Tibial nerve (tissue), 4 donors: Measurements from ENCODE around the gene LRRC8C. TPM values are rescaled to one million over a fixed set of nuclear protein-coding genes. Genes with fewer than 3 reads are reported as not detected.

Experiments
- DNase-seq, 2 donors: peaks; one replicate each; pipeline ENCODE4 v3.0.0-alpha.2; 2019; ENCODE audit warnings: low spot score in 2 of 2
- H3K27ac ChIP-seq, 4 donors: fragments of 200-600 bp; sonication (generic) in 3 of 4; one replicate each; pipeline ENCODE4 v1.5.1; 2017 to 2019; ENCODE audit warnings: mild to moderate bottlenecking in 1 of 4
- H3K27me3 ChIP-seq, 2 donors: fragments of 200-600 bp; sonication (generic) in 1 of 2; one replicate each; pipeline versions ENCODE4 v1.5.1 to v1.6.0; 2017 to 2019
- H3K36me3 ChIP-seq, 3 donors: fragments of 200-600 bp; sonication (generic); one replicate each; pipeline ENCODE4 v1.5.1; 2018 to 2019
- H3K4me1 ChIP-seq, 4 donors: fragments of 200-600 bp; sonication (generic) in 3 of 4; one replicate each; pipeline ENCODE4 v1.5.1; 2017 to 2019
- H3K4me3 ChIP-seq, 4 donors: fragments of 200-600 bp; sonication (generic) in 3 of 4; one replicate each; pipeline ENCODE4 v1.5.1; 2017 to 2019; ENCODE audit warnings: mild to moderate bottlenecking in 1 of 4, moderate library complexity in 1 of 4
- H3K9me3 ChIP-seq, 4 donors: fragments of 200-600 bp; sonication (generic) in 3 of 4; one replicate each; pipeline ENCODE4 v1.5.1; 2017 to 2019
- EP300 ChIP-seq, 2 donors: sonication (generic); formaldehyde crosslinking; IDR thresholded peaks; one replicate each; pipeline ENCODE4 v1.6.1; 2017; ENCODE audit warnings: antibody characterized with exemption in 2 of 2, mild to moderate bottlenecking in 1 of 2
- POLR2A ChIP-seq, 2 donors: fragments of 450-650 bp; IDR thresholded peaks; one replicate each; pipeline ENCODE4 v1.6.1; 2017; ENCODE audit warnings: antibody characterized with exemption in 2 of 2, mild to moderate bottlenecking in 2 of 2, moderate library complexity in 2 of 2
- WGBS, 2 donors: methylation state at CpG; one replicate each; pipeline ENCODE4 v1.1.5; 2018; 5-methylcytosine and 5-hydroxymethylcytosine counted together
- total RNA-seq, 4 donors: library from RNA; depleted of rRNA; stranded (reverse); fragments of >200 nt; gene quantifications; one replicate each; pipeline ENCODE4 v1.1.0, GENCODE V29; 2016
- TF ChIP-seq, protein P1 (sequence below), 5 experiments: fragments of 200-600 bp in 3 of 5; fragments of 450-650 bp in 2 of 5; sonication (generic) in 3 of 5; IDR thresholded peaks; one replicate each; pipeline ENCODE4 v1.5.1; 2016 to 2019; ENCODE audit warnings: antibody characterized with exemption in 5 of 5, mild to moderate bottlenecking in 3 of 5, moderate library complexity in 2 of 5

LRRC8C gene
- total RNA-seq, 4 donors from 2014 or later: 16.5 to 23.8 (median 20.2) TPM

DNA sequence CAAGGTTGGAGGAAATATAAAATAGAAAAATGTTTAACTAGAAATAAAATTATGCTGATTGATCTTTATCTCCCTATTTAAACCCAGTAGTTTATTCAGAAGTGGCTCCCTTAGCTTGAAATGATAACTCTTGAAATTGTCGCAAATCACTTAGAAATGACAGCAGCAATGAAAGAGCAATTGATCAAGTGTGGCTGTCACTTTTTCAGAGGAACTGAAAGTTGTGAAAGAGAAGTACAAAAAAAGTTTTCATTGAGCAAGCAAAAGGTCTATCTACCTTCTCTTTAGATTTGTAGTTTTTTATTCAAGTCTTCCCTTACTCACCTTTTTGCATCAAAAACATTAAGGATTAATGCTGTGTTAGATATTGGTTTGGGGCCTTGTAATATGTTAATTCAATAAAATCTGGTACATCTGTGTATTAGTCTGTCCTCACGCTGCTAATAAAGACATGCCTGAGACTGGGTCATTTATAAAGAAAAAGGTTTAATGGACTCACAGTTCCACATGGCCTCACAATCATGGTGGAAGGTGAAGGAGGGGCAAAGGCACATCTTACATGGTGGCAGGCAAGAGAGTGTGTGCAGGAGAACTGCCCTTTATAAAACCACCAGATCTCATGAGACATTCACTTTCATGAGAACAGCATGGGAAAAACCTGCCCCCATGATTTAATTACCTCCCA is 48.3 kb downstream of the LRRC8C start:
- no peak for DNase-seq
- H3K4me1 ChIP-seq: peaks cover 0 to 3% (median 2%) of the 10 kb centered on the region in 4 donors
- TF ChIP-seq, protein P1, sequence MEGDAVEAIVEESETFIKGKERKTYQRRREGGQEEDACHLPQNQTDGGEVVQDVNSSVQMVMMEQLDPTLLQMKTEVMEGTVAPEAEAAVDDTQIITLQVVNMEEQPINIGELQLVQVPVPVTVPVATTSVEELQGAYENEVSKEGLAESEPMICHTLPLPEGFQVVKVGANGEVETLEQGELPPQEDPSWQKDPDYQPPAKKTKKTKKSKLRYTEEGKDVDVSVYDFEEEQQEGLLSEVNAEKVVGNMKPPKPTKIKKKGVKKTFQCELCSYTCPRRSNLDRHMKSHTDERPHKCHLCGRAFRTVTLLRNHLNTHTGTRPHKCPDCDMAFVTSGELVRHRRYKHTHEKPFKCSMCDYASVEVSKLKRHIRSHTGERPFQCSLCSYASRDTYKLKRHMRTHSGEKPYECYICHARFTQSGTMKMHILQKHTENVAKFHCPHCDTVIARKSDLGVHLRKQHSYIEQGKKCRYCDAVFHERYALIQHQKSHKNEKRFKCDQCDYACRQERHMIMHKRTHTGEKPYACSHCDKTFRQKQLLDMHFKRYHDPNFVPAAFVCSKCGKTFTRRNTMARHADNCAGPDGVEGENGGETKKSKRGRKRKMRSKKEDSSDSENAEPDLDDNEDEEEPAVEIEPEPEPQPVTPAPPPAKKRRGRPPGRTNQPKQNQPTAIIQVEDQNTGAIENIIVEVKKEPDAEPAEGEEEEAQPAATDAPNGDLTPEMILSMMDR (IDR thresholded peaks at IDR 0.05): no peak
- TF ChIP-seq POLR2A (IDR thresholded peaks at IDR 0.05) (no peak), EP300 (IDR thresholded peaks at IDR 0.05) (no peak)
- peaks cover 0 to under 1% (median 0%) of the 10 kb centered on the region in 3 donors for H3K36me3 ChIP-seq
- no peaks in the 10 kb centered on the region for H3K9me3 ChIP-seq
- H3K27me3 ChIP-seq: no peaks in the 10 kb centered on the region
- no peak overlapping the region for H3K27ac ChIP-seq
- 88 to 98% methylated on average over 2 of the region's 2 CpGs for WGBS, 2 donors
- no peak overlapping the region for H3K4me3 ChIP-seq

GRCh38 chr1:89682611-89683010 is 49.7 kb downstream of the LRRC8C start:
- TF ChIP-seq, protein P1 (IDR thresholded peaks at IDR 0.05): no peak
- no peak for DNase-seq
- Histone ChIP-seq H3K36me3 (peaks cover 0 to 10% (median 0%) of the 10 kb centered on the region in 3 donors), H3K27me3 (no peaks in the 10 kb centered on the region), H3K4me3 (no peak overlapping the region), H3K27ac (no peak overlapping the region), H3K9me3 (no peaks in the 10 kb centered on the region), H3K4me1 (peaks cover 0 to 3% (median 2%) of the 10 kb centered on the region in 4 donors)

- no peak overlapping the region for H3K27ac ChIP-seq
- 76 to 86% methylated on average over 2 of the region's 2 CpGs for WGBS, 2 donors
- H3K36me3 ChIP-seq: peaks cover 0 to 30% (median 0%) of the 10 kb centered on the region in 3 donors
- H3K4me3 ChIP-seq: no peak overlapping the region
- H3K27me3 ChIP-seq: no peaks in the 10 kb centered on the region
- no peaks in the 10 kb centered on the region for H3K9me3 ChIP-seq
- TF ChIP-seq, protein P1 (IDR thresholded peaks at IDR 0.05): no peak
- TF ChIP-seq EP300 (IDR thresholded peaks at IDR 0.05): no peak
- TF ChIP-seq POLR2A (IDR thresholded peaks at IDR 0.05): no peak
- no peak for DNase-seq
- H3K4me1 ChIP-seq: peaks cover 0 to 3% (median 0%) of the 10 kb centered on the region in 4 donors
These were observed 52.5 kb downstream of the LRRC8C start for GRCh38 chr1:89685461-89685860.

GRCh38 chr1:89686520-89686919 is 53.6 kb downstream of the LRRC8C start:
- Histone ChIP-seq H3K27ac (no peak overlapping the region), H3K9me3 (no peaks in the 10 kb centered on the region), H3K4me3 (no peak overlapping the region), H3K27me3 (no peaks in the 10 kb centered on the region), H3K4me1 (peaks cover 0 to 3% (median under 1%) of the 10 kb centered on the region in 4 donors), H3K36me3 (peaks cover 0 to 30% (median 0%) of the 10 kb centered on the region in 3 donors)
- DNase-seq: no peak
- TF ChIP-seq POLR2A (IDR thresholded peaks at IDR 0.05) (no peak), EP300 (IDR thresholded peaks at IDR 0.05) (no peak)
- TF ChIP-seq, protein P1 (IDR thresholded peaks at IDR 0.05): no peak
- WGBS, 2 donors: 95 to 98% methylated on average over 5 of the region's 5 CpGs

DNA sequence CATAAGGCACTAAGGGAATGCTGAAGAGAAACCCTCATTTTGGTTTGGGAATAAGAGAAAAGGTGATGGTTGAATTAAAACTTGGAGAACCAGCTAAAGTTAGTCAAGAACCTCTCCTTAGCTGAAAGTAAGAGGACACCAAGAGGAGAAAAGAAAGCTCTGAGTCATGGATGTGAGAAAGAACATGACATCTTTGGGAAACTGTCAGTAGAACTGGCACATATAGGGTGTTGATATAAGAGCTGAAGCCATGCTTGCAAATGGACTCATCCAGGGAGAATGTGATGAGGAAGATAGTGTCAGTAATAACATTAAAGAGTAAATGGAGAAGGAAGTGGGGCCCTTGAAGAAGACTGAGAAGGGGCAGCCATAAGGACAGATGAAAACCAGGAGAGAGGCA is 54.3 kb downstream of the LRRC8C start:
- no peaks in the 10 kb centered on the region for H3K9me3 ChIP-seq
- no peaks in the 10 kb centered on the region for H3K27me3 ChIP-seq
- no peak for TF ChIP-seq POLR2A (IDR thresholded peaks at IDR 0.05)
- TF ChIP-seq EP300 (IDR thresholded peaks at IDR 0.05): no peak
- TF ChIP-seq, protein P1 (IDR thresholded peaks at IDR 0.05): no peak
- peaks cover 0 to 30% (median 0%) of the 10 kb centered on the region in 3 donors for H3K36me3 ChIP-seq
- H3K4me1 ChIP-seq: peaks cover 0 to 8% (median 3%) of the 10 kb centered on the region in 4 donors
- no peak for DNase-seq
- no peak overlapping the region for H3K4me3 ChIP-seq
- no peak overlapping the region for H3K27ac ChIP-seq
